ENCODE data around the gene PFDN2. TPM values are rescaled to one million over a fixed set of nuclear protein-coding genes. Genes with fewer than 3 reads are reported as not detected.
"Not testable (repeated sequence)": the region's sequence is repeated elsewhere in the genome, so short reads cannot be mapped to it uniquely, and the experiment has no call there.

Gene PFDN2
- total RNA-seq, 1 donor = 20.0 TPM

DNA sequence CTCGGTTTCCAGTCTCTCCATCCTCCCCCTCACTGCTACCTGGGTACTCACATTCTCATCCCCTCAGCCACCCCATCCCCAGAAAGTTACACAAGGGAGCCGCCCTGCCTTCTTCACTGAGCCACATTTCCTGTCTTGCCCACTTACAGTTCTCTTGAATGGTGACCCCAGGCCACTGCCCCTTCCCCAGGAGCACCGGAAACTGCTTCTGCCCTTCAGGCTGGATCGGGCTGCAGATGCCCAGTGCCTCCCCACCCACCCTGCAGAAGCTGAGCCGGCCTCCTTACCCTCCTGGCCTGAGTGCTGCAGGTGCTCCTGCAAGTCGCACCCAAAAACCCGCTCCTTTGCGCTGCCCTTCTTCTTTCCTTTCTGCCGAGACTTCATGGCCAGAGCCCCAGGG, 48.6 kb downstream of the PFDN2 start:
- Histone ChIP-seq H3K4me3 (ENCODE audit: low read length) (peak overlapping the region; percentile 94), H3K27me3 (ENCODE audit: insufficient read depth, low read length) (no peaks in the 10 kb centered on the region), H3K4me1 (ENCODE audit: insufficient read depth, low read length) (peaks cover 62% of the 10 kb centered on the region), H3K9me3 (ENCODE audit: low read depth, low read length) (no peaks in the 10 kb centered on the region)

DNA sequence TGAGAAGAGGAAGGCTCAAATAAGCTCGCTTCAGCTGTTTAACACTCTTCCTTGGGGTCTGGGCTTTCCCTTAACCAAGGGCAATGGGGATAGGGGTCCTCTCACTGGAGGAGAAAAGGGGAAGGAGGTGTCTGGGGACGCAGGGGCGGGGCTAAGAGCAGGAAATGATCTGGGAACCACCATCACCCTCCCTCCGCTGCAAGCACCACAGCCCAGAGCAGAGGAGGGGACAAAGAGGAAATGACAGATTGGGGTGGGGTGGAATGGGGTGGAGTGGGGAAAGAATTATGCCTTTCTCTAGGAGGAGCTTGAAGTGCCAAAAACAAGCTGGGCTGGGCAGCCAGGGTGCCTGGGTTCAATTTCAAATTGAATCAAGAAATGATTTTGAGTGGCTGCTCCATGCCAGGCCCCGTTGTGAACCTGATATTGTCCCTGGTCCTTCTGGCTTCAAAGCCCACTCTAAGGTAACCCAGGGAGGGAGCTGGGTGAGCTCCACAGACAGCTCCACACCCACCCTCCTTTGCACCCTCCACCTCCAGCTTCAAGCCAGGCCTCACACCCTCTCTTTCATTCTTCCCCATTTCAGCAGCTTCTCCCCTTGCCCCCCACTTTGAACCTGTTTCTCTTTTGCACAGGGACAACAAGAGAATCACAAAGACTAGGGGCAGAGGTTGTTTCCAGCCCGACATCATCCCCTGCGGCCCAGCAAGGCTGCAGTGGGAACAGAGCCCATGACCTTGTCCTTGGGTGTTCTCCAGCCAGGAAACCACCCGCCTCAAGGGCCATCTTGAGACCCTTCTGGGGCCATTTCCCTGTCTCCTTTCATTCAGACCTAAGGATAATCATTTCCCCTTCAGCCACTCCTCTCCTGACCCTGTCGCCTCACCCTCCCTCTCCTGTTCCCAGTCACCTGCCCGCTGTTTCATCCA, 49.3 kb downstream of the PFDN2 start:
- Histone ChIP-seq H3K4me1 (ENCODE audit: insufficient read depth, low read length) (peaks cover 69% of the 10 kb centered on the region), H3K4me3 (ENCODE audit: low read length) (peak overlapping the region; percentile 94), H3K9me3 (ENCODE audit: low read depth, low read length) (no peaks in the 10 kb centered on the region), H3K27me3 (ENCODE audit: insufficient read depth, low read length) (no peaks in the 10 kb centered on the region)

DNA sequence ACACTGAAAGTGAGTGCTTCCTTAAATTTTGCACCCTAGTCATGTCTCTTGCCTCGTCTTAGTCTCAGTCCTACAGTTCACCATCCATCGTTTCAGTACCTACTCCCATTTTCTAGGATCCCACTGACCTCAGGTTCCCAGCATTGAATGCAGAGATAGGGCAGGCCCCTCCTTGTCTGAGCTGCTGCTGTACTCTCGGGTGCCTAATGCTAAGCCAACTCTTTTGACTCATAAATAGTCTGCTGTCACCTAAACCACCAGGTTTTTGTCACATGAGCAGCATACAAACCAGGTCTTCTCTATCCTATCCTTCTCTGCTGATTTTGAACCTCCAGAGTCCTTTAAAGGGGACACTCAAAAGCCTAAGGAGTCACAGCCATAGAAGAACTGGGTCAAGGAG, 51.1 kb downstream of the PFDN2 start:
- H3K9me3 ChIP-seq (ENCODE audit: low read depth, low read length) = no peaks in the 10 kb centered on the region
- no peak overlapping the region for H3K4me3 ChIP-seq (ENCODE audit: low read length)
- H3K27me3 ChIP-seq (ENCODE audit: insufficient read depth, low read length) = no peaks in the 10 kb centered on the region
- H3K4me1 ChIP-seq (ENCODE audit: insufficient read depth, low read length) = peaks cover 82% of the 10 kb centered on the region

DNA sequence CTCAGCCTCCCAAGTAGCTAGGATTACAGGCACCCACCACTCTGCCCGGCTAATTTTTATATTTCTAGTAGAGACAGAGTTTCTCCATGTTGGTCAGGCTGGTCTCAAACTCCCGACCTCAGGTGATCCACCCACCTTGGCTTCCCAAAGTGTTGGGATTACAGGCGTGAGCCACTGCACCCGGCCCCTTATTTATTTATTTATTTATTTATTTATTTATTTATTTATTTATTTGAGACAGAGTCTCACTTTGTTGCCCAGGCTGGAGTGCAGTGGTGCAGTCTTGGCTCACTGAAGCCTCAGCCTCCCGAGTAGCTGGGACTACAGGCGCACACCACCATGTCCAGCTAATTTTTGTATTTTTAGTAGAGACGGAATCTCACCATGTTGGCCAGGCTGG, 52.2 kb downstream of the PFDN2 start:
- peaks cover 78% of the 10 kb centered on the region for H3K4me1 ChIP-seq (ENCODE audit: insufficient read depth, low read length)
- not testable (repeated sequence) for H3K9me3 ChIP-seq (ENCODE audit: low read depth, low read length); H3K27me3 ChIP-seq (ENCODE audit: insufficient read depth, low read length); H3K4me3 ChIP-seq (ENCODE audit: low read length)

DNA sequence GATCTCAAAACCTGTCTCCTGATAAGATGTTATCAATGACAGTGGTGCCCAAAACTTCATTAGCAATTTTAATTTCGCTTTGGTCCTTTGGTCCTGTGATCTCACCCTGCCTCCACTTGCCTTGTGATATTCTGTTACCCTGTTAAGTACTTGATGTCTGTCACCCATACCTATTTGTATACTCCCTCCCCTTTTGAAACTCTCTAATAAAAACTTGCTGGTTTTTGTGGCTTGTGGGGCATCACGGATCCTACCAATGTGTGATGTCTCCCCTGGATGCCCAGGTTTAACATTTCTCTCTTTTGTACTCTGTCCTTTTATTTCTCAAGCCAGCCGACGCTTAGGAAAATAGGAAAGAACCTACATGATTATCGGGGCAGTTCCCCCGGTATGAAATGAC, 53.9 kb downstream of the PFDN2 start:
- H3K4me1 ChIP-seq (ENCODE audit: insufficient read depth, low read length) = peaks cover 86% of the 10 kb centered on the region
- not testable (repeated sequence) for H3K27me3 ChIP-seq (ENCODE audit: insufficient read depth, low read length); H3K4me3 ChIP-seq (ENCODE audit: low read length); H3K9me3 ChIP-seq (ENCODE audit: low read depth, low read length)

DNA sequence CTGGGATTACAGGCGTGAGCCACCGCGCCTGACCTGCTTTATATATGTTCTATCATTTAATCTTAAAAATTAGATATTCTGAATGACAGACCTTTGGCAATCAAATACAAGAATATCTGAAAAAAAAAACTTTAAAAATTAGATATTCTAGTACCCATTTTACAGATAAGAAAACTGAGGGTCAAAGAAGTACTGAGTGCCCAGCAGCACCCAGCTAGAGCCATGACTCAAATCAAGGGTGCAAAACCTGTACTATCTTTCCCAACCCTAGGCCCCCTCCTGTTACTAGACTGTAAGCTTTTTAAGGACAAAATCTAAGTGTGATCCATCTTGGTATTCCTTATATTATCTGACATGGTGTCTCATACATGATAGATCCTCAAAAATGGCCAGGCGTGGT, 56.4 kb downstream of the PFDN2 start:
- H3K4me3 ChIP-seq (ENCODE audit: low read length) = no peak overlapping the region
- no peaks in the 10 kb centered on the region for H3K9me3 ChIP-seq (ENCODE audit: low read depth, low read length)
- peaks cover 68% of the 10 kb centered on the region for H3K4me1 ChIP-seq (ENCODE audit: insufficient read depth, low read length)
- H3K27me3 ChIP-seq (ENCODE audit: insufficient read depth, low read length) = no peaks in the 10 kb centered on the region

DNA sequence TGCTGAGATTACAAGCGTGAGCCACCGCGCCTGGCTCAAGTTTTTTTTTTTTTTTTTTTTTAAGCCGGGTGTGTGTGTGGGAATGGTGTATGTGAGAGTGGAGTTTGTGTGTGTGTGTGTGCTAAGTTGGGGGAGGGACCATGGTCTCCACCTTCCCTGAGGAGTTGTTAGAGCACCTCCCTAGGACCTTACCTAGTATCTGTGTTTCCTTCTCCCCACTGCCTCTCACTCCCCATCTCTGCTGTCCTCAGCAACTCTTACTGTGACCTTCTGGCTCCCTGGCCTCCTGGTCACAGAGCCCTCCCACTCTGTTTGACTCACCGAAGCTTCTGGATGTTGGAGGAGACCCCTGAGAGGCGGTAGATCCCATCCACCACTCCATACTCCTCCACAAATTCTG, 58.5 kb downstream of the PFDN2 start:
- H3K4me1 ChIP-seq (ENCODE audit: insufficient read depth, low read length) = peaks cover 48% of the 10 kb centered on the region
- no peaks in the 10 kb centered on the region for H3K9me3 ChIP-seq (ENCODE audit: low read depth, low read length)
- H3K27me3 ChIP-seq (ENCODE audit: insufficient read depth, low read length) = no peaks in the 10 kb centered on the region
- H3K4me3 ChIP-seq (ENCODE audit: low read length) = no peak overlapping the region

DNA sequence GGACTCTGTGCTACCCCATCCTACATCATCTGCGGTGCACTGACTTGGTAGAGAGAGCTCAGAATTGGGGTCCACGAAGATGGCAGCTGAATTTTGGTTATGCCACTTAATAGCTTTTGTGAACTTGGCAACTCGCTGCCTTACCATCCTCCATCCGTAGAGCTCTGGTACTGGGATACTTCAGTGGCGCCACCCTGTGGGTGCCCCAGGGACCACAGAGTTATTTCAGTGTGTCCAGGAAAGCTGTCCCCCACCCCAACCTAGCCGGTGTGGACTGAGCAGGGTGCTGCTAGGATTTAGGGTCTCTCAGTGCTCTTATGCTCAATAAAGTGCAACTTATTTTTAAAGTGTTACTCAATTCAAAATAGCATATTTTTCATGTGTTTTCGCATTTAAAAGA, 63.0 kb downstream of the PFDN2 start:
- Histone ChIP-seq H3K9me3 (ENCODE audit: low read depth, low read length) (no peaks in the 10 kb centered on the region), H3K4me3 (ENCODE audit: low read length) (no peak overlapping the region)

DNA sequence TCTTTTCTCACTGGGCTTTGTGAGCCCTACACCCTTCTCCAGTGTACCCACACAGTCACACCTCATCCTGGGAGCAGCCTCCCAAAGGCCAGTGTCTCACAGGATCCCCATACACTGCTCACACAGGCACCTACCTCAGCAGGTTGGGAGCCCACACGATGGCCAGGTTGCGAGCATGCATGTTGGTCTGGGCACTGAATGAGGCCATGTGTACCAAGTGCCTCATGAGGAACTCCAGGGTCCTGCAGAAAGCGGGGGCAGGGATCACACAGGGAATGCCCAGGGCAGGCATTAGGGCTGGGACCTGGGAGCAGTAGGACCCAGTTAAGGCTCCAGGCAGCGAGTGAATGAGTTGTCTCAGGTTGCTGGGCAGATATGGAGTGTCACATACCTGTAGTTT, 63.6 kb downstream of the PFDN2 start:
- Histone ChIP-seq H3K27me3 (ENCODE audit: insufficient read depth, low read length) (no peaks in the 10 kb centered on the region), H3K4me1 (ENCODE audit: insufficient read depth, low read length) (peaks cover 15% of the 10 kb centered on the region), H3K4me3 (ENCODE audit: low read length) (no peak overlapping the region), H3K9me3 (ENCODE audit: low read depth, low read length) (no peaks in the 10 kb centered on the region)

More for the DNA sequence above, 63.0 kb downstream of the PFDN2 start:
- H3K4me1 ChIP-seq (ENCODE audit: insufficient read depth, low read length) = peaks cover 16% of the 10 kb centered on the region
- no peaks in the 10 kb centered on the region for H3K27me3 ChIP-seq (ENCODE audit: insufficient read depth, low read length)

DNA sequence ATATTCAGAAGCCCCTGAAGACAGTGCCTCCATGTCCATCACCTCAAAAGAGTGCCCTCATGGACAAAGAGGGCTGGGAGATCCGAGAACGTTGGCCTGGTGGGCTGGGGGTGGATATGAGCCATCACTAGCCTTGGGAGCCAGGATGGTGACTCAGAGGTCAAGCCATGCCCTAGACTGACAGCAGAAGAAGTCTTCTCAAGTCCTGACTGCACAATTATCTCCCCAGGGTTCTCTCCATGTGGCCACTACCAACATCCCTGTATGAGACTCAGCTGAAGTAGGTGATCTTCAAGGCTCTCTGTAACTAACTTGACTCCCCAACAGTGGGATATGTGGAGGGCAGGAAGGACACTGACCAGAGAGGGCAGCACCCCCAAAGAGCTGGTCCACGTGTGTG, 64.9 kb downstream of the PFDN2 start:
- H3K27me3 ChIP-seq (ENCODE audit: insufficient read depth, low read length) = no peaks in the 10 kb centered on the region
- peaks cover 27% of the 10 kb centered on the region for H3K4me1 ChIP-seq (ENCODE audit: insufficient read depth, low read length)
- no peak overlapping the region for H3K4me3 ChIP-seq (ENCODE audit: low read length)

DNA sequence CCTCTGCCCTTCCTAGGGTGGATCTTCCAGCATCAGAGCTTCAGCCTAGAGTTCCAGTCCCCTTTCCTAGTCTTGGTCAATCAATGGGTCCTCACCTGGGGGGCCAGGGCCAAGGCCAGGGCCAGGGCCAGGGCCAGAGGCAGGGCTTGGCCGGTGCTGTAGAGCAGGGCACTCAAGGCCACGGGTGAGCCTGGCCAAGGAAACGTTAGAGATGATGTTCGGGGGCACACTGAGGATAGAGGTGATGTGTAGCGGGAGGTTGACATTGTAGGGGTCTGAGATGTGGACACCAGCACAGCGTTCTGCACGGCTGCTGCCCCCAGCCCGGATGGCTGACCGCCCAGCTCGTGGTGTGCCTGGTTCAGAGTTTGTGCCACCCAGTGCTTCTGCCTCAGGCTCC, 66.6 kb downstream of the PFDN2 start:
- no peak overlapping the region for H3K4me3 ChIP-seq (ENCODE audit: low read length)
- no peaks in the 10 kb centered on the region for H3K9me3 ChIP-seq (ENCODE audit: low read depth, low read length)
- H3K27me3 ChIP-seq (ENCODE audit: insufficient read depth, low read length) = no peaks in the 10 kb centered on the region
- H3K4me1 ChIP-seq (ENCODE audit: insufficient read depth, low read length) = peaks cover 44% of the 10 kb centered on the region

More for the DNA sequence above, 64.9 kb downstream of the PFDN2 start:
- H3K9me3 ChIP-seq (ENCODE audit: low read depth, low read length) = no peaks in the 10 kb centered on the region

Other genes starting within 250 kb of the PFDN2 start
- gene ITLN1, start 232.9 kb downstream of the PFDN2 start, total RNA-seq = 0.42 TPM
- gene ITLN2, start 163.2 kb downstream of the PFDN2 start, total RNA-seq = not detected
- 37.7 TPM for gene F11R, start 96.9 kb downstream of the PFDN2 start, total RNA-seq
- 37.0 TPM for gene TSTD1, start 79.1 kb downstream of the PFDN2 start, total RNA-seq
- 86.8 TPM for gene USF1, start 72.1 kb downstream of the PFDN2 start, total RNA-seq
- 60.3 TPM for gene ARHGAP30, start 48.1 kb downstream of the PFDN2 start, total RNA-seq
- gene NECTIN4, start 28.5 kb downstream of the PFDN2 start, total RNA-seq = 1.4 TPM
- gene KLHDC9, start 19.7 kb downstream of the PFDN2 start, total RNA-seq = not detected
- 9.0 TPM for gene NIT1, start 68 bp upstream of the PFDN2 start, total RNA-seq
- gene DEDD, start 14.6 kb upstream of the PFDN2 start, total RNA-seq = 27.2 TPM
- 118 TPM for gene UFC1, start 35.9 kb upstream of the PFDN2 start, total RNA-seq
- 11.1 TPM for gene USP21, start 41.5 kb upstream of the PFDN2 start, total RNA-seq
- gene PPOX, start 48.4 kb upstream of the PFDN2 start, total RNA-seq = 5.1 TPM
- 18.7 TPM for gene B4GALT3, start 59.5 kb upstream of the PFDN2 start, total RNA-seq
- 0.21 TPM for gene ADAMTS4, start 81.0 kb upstream of the PFDN2 start, total RNA-seq
- gene NDUFS2, start 84.3 kb upstream of the PFDN2 start, total RNA-seq = 38.0 TPM
- gene FCER1G, start 97.3 kb upstream of the PFDN2 start, total RNA-seq = 190 TPM
- gene APOA2, start 105.6 kb upstream of the PFDN2 start, total RNA-seq = not detected
- 10.0 TPM for gene TOMM40L, start 108.0 kb upstream of the PFDN2 start, total RNA-seq
- 0.31 TPM for gene NR1I3, start 120.2 kb upstream of the PFDN2 start, total RNA-seq
- not detected for gene PCP4L1, start 140.7 kb upstream of the PFDN2 start, total RNA-seq
- gene MPZ, start 191.9 kb upstream of the PFDN2 start, total RNA-seq = 1.0 TPM
- gene SDHC, start 196.3 kb upstream of the PFDN2 start, total RNA-seq = 22.7 TPM
- not detected for gene CFAP126, start 249.8 kb upstream of the PFDN2 start, total RNA-seq

All from mononuclear cell (primary cell).